ENCODE measurements around the gene PRELID3B.

DNA sequence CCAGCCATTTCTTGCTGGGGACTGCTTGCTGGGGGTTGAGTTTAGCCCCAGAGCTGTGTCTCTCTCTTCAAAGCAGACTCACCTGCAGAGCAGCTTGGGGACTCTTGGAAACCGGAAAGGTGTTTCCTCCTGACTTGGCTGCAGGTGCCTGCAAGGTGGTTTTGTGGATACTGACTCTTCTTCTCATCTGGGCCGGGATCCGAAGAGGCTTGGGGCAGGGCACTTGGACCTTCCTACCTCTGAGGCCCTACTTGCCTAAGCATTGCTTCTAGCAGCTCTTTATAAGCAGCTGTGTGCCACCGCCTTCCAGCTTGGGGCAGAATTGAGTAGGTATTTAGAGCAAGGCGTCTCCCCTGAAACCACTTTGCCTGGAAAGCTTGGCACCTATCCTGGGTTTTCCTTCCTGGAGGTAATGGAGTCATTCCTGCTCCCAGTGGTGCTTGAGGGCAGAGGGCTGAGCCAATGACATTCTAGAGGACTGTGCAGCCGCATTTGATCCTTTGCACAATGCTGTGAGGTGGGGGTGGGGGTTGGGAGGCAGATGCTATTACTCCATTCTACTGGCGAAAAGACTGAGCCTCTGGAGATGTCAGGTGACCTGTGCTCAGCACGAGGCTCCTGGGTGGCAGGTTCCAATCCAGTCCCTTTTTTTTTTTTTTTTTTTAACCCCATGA lies 32.1 kb downstream of the PRELID3B start:
- TF ChIP-seq, protein P1, sequence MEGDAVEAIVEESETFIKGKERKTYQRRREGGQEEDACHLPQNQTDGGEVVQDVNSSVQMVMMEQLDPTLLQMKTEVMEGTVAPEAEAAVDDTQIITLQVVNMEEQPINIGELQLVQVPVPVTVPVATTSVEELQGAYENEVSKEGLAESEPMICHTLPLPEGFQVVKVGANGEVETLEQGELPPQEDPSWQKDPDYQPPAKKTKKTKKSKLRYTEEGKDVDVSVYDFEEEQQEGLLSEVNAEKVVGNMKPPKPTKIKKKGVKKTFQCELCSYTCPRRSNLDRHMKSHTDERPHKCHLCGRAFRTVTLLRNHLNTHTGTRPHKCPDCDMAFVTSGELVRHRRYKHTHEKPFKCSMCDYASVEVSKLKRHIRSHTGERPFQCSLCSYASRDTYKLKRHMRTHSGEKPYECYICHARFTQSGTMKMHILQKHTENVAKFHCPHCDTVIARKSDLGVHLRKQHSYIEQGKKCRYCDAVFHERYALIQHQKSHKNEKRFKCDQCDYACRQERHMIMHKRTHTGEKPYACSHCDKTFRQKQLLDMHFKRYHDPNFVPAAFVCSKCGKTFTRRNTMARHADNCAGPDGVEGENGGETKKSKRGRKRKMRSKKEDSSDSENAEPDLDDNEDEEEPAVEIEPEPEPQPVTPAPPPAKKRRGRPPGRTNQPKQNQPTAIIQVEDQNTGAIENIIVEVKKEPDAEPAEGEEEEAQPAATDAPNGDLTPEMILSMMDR (IDR thresholded peaks at IDR 0.05 in 2 of 3, conservative IDR thresholded peaks at IDR 0.05 in 1 of 3; ENCODE audit: control insufficient read depth in 2 of 3, extremely low read depth in 1 of 3, insufficient read depth in 1 of 3, low read depth in 3 of 3, low read length in 3 of 3): no peak
- no peak for TF ChIP-seq CHD1 (IDR thresholded peaks at IDR 0.05; ENCODE audit: low read depth, low read length)
